Fibroblast of lung (primary cell): Measurements from ENCODE around the gene KBTBD13.

Source experiments
- CTCF ChIP-seq, 2 donors: IDR thresholded peaks in 1 of 2; conservative IDR thresholded peaks in 1 of 2; 1 replicate in 1 of 2; 2 replicates in 1 of 2; pipeline ENCODE4 v1.5.1; 2011 to 2012; ENCODE audit warnings: low read length in 2 of 2, control low read depth in 1 of 2, inconsistent platforms in 1 of 2, low read depth in 1 of 2, mild to moderate bottlenecking in 1 of 2
- EZH2 ChIP-seq: IDR thresholded peaks from 2 replicates; pipeline ENCODE4 v1.5.1; 2012; ENCODE audit warnings: low read length, control low read depth, mild to moderate bottlenecking; ENCODE audit errors: missing control alignments

- TF ChIP-seq CTCF (conservative IDR thresholded peaks at IDR 0.05 in 1 of 2, IDR thresholded peaks at IDR 0.05 in 1 of 2; ENCODE audit: low read depth in 1 of 2, low read length in 2 of 2) (no peak), EZH2 (no peak)
Observed at GRCh38 chr15:65059369-65059750, 17.2 kb upstream of the KBTBD13 start.
